Right atrium auricular region (tissue), 2 donors: ENCODE measurements around the gene ARMC6. TPM values are rescaled to one million over a fixed set of nuclear protein-coding genes. Genes with fewer than 3 reads are reported as not detected.

Experiments used
- DNase-seq: peaks from one replicate; pipeline ENCODE4 v3.0.0-alpha.2; 2019; ENCODE audit warnings: low spot score
- H3K27ac ChIP-seq, 2 donors: fragments of 200-600 bp; sonication (generic); 1 replicate in 1 of 2; 2 replicates in 1 of 2; pipeline ENCODE4 v1.5.1; 2016 to 2019
- H3K27me3 ChIP-seq, 2 donors: fragments of 200-600 bp; sonication (generic); one replicate each; pipeline versions ENCODE4 v1.5.1 to v1.6.0; 2017 to 2019
- H3K36me3 ChIP-seq: fragments of 200-600 bp; sonication (generic); one replicate; pipeline ENCODE4 v1.5.1; 2016
- H3K4me1 ChIP-seq, 2 donors: fragments of 200-600 bp; sonication (generic); one replicate each; pipeline versions ENCODE4 v1.5.1 to v1.6.0; 2017 to 2019
- H3K4me3 ChIP-seq, 2 donors: fragments of 200-600 bp; sonication (generic); 1 replicate in 1 of 2; 2 replicates in 1 of 2; pipeline ENCODE4 v1.5.1; 2017 to 2019; ENCODE audit warnings: mild to moderate bottlenecking in 1 of 2, moderate library complexity in 1 of 2
- H3K9me3 ChIP-seq, 2 donors: fragments of 200-600 bp; sonication (generic); one replicate each; pipeline ENCODE4 v1.5.1; 2019
- CTCF ChIP-seq, 2 donors: fragments of 200-600 bp; sonication (generic); IDR thresholded peaks; one replicate each; pipeline ENCODE4 v1.5.1; 2019; ENCODE audit warnings: antibody characterized with exemption in 2 of 2
- total RNA-seq, 2 donors: library from RNA; depleted of rRNA; stranded (reverse); fragments of >200 nt; gene quantifications; one replicate each; pipeline ENCODE4 v1.1.0, GENCODE V29; 2016

The ARMC6 gene
- total RNA-seq, 2 donors from 2014 or later: 13.7 to 14.4 TPM

DNA sequence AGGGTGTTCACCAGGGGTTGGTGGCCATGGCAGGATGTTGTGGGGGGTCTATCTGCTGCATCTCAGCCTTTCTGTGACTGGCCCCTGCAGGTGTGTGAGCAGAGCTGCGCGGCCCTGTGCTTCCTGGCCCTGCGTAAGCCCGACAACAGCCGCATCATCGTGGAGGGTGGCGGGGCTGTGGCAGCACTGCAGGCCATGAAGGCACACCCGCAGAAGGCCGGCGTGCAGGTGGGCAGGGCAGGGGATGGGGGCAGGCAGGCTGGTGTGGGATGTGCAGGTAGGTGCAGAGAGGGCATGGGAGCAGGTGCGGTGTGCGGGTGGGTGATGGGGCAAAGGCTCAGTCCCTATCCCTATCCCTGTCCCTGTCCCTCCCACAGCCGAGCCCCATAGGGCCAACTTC, 22.3 kb downstream of the ARMC6 start:
- H3K4me1 ChIP-seq: no peaks in the 10 kb centered on the region
- no peak overlapping the region for H3K27ac ChIP-seq
- H3K9me3 ChIP-seq: no peaks in the 10 kb centered on the region
- H3K36me3 ChIP-seq: peaks cover 46% of the 10 kb centered on the region
- no peaks in the 10 kb centered on the region for H3K27me3 ChIP-seq
- no peak overlapping the region for H3K4me3 ChIP-seq
- DNase-seq: no peak
- no peak for TF ChIP-seq CTCF (IDR thresholded peaks at IDR 0.05)

DNA sequence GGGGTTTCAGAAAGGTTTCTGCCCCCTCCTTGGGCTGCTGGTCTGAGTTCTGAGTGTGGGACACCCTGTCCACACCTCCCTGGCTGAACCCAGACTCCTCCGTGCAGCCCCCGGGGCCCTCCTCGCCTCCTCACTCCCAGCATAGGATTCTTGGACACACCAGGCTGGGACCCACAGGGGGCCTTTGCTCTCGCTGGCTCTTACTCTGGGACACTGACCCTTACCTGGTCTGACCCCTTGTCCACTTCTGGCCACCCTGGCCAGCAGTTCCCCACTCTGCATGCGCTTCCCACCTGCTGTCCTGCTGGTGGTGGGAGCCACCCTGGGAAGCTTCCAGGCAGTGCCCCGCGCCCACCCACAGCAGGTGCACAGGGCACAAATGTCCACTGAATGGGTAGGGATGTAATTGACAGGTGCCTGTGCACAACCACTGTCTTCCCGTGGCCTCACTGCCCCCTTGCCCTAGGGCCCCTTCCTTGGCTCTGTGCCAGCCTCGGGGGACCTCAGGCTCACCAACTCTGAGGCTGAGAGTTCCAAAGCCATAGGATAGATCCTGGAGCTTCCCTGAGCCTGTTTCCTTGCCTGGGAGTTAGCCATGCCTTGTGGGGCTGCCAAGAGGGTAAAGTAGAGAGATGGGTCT, 23.4 kb downstream of the ARMC6 start:
- H3K36me3 ChIP-seq: peaks cover 42% of the 10 kb centered on the region
- TF ChIP-seq CTCF (IDR thresholded peaks at IDR 0.05): no peak
- no peaks in the 10 kb centered on the region for H3K9me3 ChIP-seq
- DNase-seq: no peak
- no peak overlapping the region for H3K4me3 ChIP-seq
- H3K27me3 ChIP-seq: no peaks in the 10 kb centered on the region
- H3K27ac ChIP-seq: no peak overlapping the region
- peaks cover 0 to 8% of the 10 kb centered on the region in 2 donors for H3K4me1 ChIP-seq

DNA sequence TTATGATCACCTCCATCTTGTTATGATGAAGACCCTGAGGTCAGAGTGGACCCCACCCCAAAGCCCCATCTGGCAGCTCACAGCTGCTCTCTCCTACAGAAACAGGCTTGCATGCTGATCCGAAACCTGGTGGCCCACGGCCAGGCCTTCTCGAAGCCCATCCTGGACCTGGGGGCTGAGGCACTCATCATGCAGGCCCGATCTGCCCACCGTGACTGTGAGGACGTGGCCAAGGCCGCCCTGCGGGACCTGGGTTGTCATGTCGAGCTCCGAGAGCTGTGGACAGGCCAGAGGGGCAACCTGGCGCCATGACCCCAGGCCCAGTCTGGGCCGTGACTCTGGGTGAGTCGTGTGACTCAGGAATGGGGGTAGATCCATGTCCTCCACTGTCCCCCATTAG, 23.9 kb downstream of the ARMC6 start:
- H3K36me3 ChIP-seq: peaks cover 36% of the 10 kb centered on the region
- no peak for DNase-seq
- no peaks in the 10 kb centered on the region for H3K9me3 ChIP-seq
- H3K27ac ChIP-seq: no peak overlapping the region
- H3K4me1 ChIP-seq: peaks cover 0 to 13% of the 10 kb centered on the region in 2 donors
- TF ChIP-seq CTCF (IDR thresholded peaks at IDR 0.05): no peak
- no peaks in the 10 kb centered on the region for H3K27me3 ChIP-seq
- H3K4me3 ChIP-seq: no peak overlapping the region

GRCh38 chr19:19057720-19058119, 24.3 kb downstream of the ARMC6 start:
- Histone ChIP-seq H3K4me1 (peaks cover 0 to 17% of the 10 kb centered on the region in 2 donors), H3K27me3 (no peaks in the 10 kb centered on the region), H3K4me3 (no peak overlapping the region), H3K9me3 (no peaks in the 10 kb centered on the region), H3K36me3 (peaks cover 32% of the 10 kb centered on the region), H3K27ac (no peak overlapping the region)
- DNase-seq: no peak
- no peak for TF ChIP-seq CTCF (IDR thresholded peaks at IDR 0.05)

GRCh38 chr19:19059018-19059836, 25.8 kb downstream of the ARMC6 start:
- H3K9me3 ChIP-seq: no peaks in the 10 kb centered on the region
- H3K36me3 ChIP-seq: peaks cover 22% of the 10 kb centered on the region
- H3K27ac ChIP-seq: no peak overlapping the region
- no peak for DNase-seq
- TF ChIP-seq CTCF (IDR thresholded peaks at IDR 0.05): no peak
- peaks cover 0 to 24% of the 10 kb centered on the region in 2 donors for H3K4me1 ChIP-seq
- H3K27me3 ChIP-seq: no peaks in the 10 kb centered on the region
- no peak overlapping the region for H3K4me3 ChIP-seq
